Subcutaneous adipose tissue (tissue), 4 donors: ENCODE results near the gene IPP. TPM values are rescaled to one million over a fixed set of nuclear protein-coding genes. Genes with fewer than 3 reads are reported as not detected.

Source experiments
- CTCF ChIP-seq: fragments of 450-650 bp; IDR thresholded peaks from one replicate; pipeline ENCODE4 v1.5.1; 2016; ENCODE audit warnings: low read depth, mild to moderate bottlenecking, control low read depth, antibody characterized with exemption, moderate library complexity
- total RNA-seq, 4 donors: library from RNA; depleted of rRNA; stranded (reverse); fragments of >200 nt; gene quantifications; one replicate each; pipeline ENCODE4 v1.1.0, GENCODE V29; 2016

The IPP gene
- total RNA-seq, 4 donors from 2014 or later = 7.3 to 11.4 (median 10.1) TPM

GRCh38 chr1:45704637-45705036, 45.8 kb downstream of the IPP start:
- TF ChIP-seq CTCF = no peak

- TF ChIP-seq CTCF = no peak
Observed at GRCh38 chr1:45694823-45695222, 55.6 kb downstream of the IPP start.

GRCh38 chr1:45687754-45688740, 62.4 kb downstream of the IPP start, which contains the start of gene TMEM69:
TSS of gene TMEM69 (plus strand) at chr1:45688181. CDS start at chr1:45691069, 2,888 bp downstream.
- no peak for TF ChIP-seq CTCF

DNA sequence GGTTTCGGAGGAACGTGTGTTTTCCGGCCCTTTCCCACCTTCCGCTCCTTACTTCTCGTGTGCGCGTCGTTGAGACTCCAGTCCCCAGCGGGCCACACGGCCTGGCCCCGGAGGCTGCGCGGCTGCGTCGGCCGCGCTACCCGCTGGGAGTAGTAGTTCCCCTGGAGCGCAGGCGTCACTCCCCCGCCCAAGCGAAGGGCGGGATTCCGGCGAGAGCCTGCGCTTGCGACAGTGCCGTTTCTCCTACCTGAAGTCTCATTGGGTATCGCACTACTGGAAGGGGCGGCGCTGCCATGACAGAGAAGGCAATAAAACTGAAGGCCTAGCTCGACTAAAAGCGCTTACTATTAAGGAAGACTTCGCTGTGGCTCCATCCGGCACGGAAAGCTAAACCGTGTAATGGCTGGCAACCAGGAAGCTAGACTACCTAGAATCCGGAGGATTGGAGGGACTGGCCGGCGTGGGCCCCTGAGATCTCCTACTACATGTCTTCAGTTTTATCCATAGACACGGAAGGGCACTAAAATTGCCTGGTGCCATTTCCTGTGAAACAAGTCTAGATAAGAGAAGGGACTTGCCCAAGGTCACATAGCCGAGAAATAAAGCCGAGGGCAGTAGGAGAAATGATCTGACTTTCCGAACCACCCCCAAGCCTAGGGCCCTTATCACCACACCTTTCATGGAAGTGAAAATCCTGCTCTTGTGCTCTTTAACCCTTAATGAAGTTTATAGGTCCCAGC, 63.3 kb downstream of the IPP start:
- TF ChIP-seq CTCF = no peak

- TF ChIP-seq CTCF = no peak
Observed at GRCh38 chr1:45686288-45687013, 64.0 kb downstream of the IPP start, which contains the start of gene GPBP1L1. TSS of gene GPBP1L1 (minus strand) at chr1:45686533. CDS start at chr1:45659087, 27,446 bp downstream.

- no peak for TF ChIP-seq CTCF
Observed at GRCh38 chr1:45686015-45686287, 64.5 kb downstream of the IPP start.
